Right ventricle myocardium inferior (tissue), 1 donor: Measurements from ENCODE around the gene GPC5. TPM values are rescaled to one million over a fixed set of nuclear protein-coding genes. Genes with fewer than 3 reads are reported as not detected.
"Not testable (repeated sequence)": the region's sequence is repeated elsewhere in the genome, so short reads cannot be mapped to it uniquely, and the experiment has no call there.

ENCODE experiments used
- ATAC-seq: fragments of 200-7000 bp; cut with Tn5 transposase; one replicate; pipeline ENCODE4 v1.9.1; 2020; ENCODE audit warnings: mild to moderate bottlenecking, moderate library complexity
- DNase-seq: peaks from one replicate; pipeline ENCODE4 v3.0.0; 2021; ENCODE audit errors: missing footprints
- intact Hi-C: fragments of 100-400 bp; cut with DNase I; formaldehyde crosslinking; loops from one replicate; pipeline ENCODE4 v1.11.0; 2022
- total RNA-seq: library from RNA; stranded (reverse); fragmentation: NEBNext Ultra II Directional; extraction: Animal tissue kit (Norgen Biotek cat#: 25700); gene quantifications from one replicate; pipeline ENCODE4 v1.2.1, GENCODE V29; 2021
- donor health status: DM: no; HTN: yes; CAD: no; lungs with severe emphysema.

The GPC5 gene
- total RNA-seq, 1 donor from 2014 or later, result 1.8 TPM

DNA sequence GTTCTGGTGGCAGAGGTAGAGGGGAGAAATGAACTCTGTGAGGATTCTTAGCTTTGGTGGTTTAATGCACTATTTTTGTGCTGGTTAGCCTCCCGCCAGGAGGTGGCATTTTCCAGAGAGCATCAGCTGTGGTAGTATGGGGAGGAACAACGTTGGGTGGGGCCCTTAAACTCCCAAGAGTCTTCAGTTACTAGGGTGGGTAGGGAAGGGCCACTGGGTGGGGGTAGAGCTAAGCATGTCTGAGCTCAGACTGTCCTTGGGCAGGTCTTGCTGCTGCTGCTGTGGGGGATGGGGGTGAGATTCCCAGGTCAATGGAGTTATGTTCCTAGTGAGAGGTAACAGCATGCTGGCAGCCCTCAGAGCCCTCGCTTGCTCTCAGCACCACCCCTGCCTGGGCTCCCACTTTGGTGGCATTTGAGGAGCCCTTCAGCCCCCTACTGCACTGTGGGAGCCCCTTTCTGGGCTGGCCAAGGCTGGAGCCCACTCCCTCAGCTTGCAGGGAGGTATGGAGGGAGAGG is 897.8 kb downstream of the GPC5 start:
- intact Hi-C loops, ATAC-seq: not testable (repeated sequence)
- peak; percentile 43 for DNase-seq

DNA sequence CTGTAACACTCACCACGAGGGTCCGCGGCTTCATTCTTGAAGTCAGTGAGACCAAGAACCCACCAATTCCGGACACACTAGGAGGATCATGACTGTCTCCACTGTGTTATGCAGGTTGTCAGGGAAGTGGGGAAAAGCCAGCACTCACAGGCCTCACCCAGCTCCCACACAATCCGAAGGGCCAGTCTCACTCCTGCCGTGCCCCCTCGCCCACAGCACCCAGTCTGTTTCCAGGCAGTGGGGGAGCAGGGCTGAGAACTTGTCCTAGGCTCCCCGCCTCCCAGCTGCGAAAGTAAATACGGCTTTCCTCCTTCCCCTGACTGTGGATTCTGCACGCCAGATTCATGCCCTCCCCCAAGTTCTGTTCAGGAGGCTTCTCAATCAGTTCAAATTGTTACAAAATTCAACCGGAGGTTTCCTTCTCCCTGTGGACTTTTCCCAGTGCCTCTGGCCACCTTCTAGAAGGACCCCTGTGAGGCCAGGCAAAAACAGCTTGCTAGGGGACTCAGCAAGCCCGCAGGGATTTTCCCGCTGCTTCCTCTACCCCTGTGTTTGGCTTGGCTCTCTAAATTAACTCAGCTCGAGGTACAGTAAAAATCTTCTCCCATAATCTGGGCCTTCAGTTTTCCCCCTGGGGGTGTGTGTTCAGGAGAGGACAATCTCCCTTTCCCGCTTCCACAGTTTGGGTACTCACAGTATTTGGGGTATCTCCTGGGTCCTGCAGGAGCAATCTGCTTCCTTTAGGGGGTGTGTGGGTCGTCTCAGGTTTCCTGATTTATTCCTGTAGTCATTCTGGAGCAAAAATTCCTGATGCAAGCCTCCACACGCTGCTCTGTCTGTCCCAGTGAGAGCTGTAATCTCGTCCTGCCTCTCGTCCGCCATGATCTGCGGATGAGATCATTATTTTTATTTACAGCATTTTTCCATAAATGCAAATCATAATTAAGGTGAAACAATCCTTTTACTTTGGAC is 899.8 kb downstream of the GPC5 start:
- DNase-seq (no peak), ATAC-seq (no peak)
- intact Hi-C loops, result no loop called here

DNA sequence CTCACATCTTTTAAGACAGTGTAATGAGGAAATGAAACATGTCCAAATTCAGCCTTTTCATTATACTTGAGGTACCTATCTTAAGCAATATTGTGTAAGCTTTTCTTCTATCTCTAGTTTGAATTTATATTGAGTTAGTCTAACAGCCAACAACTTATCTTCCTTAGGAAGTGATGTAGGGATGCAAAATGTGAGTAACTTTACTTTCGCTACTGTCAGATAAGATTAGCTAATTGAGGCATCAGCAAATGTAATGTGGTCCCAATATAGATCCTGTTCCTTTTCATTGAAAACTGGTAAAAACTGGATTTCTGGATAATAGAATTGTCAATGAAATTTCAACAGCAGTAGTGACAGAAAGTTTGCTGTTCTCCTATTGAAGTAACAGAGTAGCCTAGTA is 902.2 kb downstream of the GPC5 start:
- ATAC-seq, result no peak
- intact Hi-C loops, result no loop called here

DNA sequence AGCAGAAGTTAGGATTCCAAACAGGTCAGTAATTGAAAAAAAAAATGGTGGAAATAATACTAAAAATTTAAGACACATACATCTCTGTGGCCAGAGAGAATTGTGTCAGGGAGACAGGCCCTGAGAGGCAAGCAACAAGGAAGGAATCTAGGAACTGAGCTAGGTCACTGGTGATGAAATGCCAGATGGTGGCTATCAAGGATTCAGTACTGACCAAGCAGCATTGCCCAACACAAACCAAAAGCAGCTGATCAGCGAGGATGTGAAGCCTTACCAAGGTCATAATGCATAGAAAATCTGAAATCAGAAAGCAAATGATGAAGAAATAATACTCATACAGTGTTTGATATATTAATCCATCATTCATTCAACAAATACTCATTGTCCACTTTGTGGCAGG is 905.0 kb downstream of the GPC5 start:
- intact Hi-C loops, result no loop called here
- no peak for DNase-seq
- ATAC-seq, result peak; percentile 77

More for the DNA sequence above, 902.2 kb downstream of the GPC5 start:
- DNase-seq, result no peak

DNA sequence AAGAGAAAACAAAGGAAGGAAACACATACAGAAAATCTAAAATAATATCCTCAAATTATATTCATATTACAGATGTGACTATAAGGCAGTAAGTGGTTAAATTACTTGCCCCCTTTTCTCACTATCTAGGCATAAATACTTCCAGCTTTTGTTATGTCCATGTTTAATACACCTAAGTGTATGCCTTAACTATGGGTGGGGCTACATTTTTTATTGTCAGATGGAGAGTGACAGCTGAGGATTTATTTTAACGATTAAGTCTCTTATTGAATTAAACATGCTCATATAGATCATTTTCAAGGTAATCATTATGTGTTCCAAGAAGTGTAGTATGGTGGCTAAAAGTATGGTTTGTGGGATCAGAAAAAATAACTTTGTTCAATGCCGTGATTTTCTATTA is 909.3 kb downstream of the GPC5 start:
- intact Hi-C loops, result no loop called here
- no peak for DNase-seq
- no peak for ATAC-seq

DNA sequence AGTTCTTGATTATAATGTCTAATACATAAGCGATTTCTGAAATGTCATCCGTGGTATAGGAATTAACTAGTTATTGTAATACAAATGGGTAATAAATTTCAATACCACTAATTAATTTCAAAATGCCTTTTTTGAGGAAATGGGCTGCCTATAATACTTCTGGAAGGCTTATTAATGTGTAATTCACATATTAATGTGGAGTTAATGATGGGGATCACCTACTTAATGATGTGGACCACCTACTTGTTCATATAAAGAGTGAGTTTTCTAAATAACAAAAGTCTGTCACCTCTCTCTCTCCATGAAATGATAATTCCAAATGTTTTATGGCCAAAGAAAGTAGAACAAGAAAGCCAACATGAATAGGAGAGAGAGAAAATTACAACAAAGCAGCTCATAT is 914.4 kb downstream of the GPC5 start:
- ATAC-seq (no peak), DNase-seq (no peak)
- intact Hi-C loops, result no loop called here

DNA sequence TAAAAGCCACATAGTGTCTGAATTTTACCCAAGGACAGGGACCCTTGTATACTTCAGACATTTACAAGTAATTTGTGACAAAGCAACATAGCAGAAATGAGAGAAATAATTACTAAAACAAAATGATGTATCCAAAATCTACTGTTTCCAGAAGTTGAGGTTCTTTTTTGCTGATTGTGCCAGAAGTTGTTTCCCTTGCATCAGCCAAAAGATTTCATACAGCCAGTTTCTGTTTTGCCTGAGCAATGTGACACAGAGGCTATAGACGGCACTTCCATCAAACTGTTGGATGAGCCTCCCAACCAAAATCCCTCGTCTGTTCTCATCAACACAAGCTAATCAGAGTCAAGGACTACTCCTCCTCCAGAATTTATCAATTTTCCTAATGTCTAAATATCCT is 915.0 kb downstream of the GPC5 start:
- DNase-seq, result no peak
- ATAC-seq, result no peak

DNA sequence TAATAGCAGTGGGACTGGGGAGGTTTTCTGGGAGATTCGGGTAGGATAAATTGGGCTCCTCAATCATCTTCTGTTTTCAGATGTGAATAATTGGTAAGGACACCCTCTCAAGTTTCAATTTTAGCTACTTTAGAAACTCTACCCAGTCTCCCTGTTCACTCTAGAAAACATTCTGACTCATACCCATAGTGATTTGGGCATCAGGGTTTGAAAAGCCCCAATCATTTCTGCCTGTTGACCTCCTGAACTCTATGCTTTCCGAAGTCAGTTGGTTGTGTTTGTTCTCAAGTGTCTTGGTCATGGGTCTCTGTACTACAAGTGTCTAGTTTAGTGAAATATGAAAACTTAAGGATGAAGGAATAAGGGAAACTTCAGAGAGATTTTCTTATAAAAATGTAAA is 916.8 kb downstream of the GPC5 start:
- intact Hi-C loops, result no loop called here
- DNase-seq, result no peak
- no peak for ATAC-seq

More for the DNA sequence above, 915.0 kb downstream of the GPC5 start:
- intact Hi-C loops, result no loop called here

DNA sequence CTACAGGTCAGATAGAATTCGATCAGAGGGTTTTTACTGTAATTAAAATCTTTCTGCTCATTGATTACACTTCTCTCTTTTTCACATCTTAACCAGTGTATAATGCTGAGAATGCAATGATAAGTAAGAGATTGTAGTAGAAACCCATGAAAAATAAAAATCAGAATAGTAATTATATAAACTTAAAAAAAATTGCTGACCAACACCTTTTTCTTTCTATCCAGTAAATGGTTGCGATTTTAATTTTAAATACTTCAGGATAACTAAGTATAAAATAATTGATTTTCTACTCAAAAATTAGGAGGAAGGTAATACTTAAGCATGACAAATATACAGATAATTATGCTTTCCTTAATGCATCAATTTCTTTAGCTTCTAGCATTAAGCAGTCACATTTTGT is 917.6 kb downstream of the GPC5 start:
- ATAC-seq (no peak), DNase-seq (no peak)
- intact Hi-C loops, result no loop called here

DNA sequence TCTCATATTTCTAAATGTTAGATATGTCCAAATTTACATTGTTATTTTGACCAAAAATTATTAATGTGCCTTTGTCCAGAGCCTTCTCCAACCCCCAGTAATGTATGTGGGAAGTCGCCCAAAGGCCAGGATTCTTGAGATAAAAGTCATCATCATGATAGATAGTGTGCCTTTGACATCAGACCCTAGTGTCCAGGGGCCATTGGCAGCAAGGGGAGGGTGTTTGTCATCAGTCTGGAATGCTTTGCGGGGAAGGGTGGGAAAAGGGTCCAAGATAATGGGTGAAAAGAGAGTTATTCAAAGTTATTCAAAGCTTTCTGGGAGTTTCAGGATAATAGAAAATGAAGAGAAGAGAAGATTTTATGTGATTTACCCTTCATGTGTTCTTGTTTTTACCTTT is 918.6 kb downstream of the GPC5 start:
- intact Hi-C loops, result no loop called here
- no peak for ATAC-seq
- no peak for DNase-seq

DNA sequence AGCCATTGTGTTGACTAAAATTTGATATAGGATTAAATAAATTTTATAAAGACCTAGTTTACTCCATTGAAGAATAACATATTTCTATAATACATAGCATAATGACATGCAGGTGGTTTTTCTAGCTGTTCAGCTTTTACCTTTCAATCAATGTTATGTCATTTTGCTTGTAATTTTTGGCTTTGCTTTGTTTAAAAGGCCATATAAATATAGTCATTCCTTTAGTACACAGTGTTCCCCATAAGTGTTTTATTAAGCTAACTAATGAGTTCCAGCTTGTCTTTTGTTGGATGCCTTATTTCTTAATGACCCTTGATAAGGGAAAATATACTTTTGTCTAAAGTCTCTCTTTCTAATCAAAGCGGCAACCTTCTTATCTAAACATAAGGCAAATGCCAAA is 921.9 kb downstream of the GPC5 start:
- DNase-seq, result no peak
- intact Hi-C loops, result no loop called here
- ATAC-seq, result no peak

DNA sequence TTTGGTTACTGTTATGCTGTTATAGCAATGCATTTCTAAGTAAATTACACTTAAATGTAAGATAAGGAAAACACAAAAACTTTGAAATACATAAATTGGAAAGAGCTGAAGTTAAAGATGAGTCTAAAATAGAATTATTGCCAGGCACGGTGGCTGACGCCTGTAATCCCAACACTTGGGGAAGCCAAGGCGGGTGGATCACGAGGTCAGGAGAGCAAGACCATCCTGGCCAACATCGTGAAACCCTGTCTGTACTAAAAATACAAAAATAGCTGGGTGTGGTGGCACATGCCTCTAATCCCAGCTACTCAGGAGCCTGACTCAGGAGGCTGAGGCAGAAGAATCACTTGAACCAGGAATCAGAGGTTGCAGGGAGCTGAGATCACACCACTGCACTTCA is 922.8 kb downstream of the GPC5 start:
- no peak for DNase-seq
- intact Hi-C loops, result no loop called here
- ATAC-seq, result no peak

DNA sequence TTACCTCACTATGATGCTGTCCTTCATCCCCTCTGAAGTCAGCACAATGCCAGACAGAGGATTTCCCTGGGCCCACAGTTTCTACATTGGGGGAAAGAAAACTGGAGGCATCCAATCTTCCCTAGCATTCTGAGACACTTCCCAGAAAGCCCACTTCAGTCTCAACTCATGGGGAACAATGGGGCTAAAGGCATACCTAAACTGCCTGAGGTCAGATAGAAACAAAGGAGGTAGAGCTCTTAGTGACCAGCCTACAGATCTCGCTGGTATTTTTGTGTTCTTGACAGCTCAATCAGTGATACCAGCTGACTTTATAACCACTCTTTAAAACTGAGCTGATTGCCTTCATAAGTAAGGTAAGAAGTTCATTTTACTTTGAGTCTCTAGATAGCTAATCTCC is 947.2 kb downstream of the GPC5 start:
- no peak for ATAC-seq
- intact Hi-C loops, result no loop called here
- no peak for DNase-seq

DNA sequence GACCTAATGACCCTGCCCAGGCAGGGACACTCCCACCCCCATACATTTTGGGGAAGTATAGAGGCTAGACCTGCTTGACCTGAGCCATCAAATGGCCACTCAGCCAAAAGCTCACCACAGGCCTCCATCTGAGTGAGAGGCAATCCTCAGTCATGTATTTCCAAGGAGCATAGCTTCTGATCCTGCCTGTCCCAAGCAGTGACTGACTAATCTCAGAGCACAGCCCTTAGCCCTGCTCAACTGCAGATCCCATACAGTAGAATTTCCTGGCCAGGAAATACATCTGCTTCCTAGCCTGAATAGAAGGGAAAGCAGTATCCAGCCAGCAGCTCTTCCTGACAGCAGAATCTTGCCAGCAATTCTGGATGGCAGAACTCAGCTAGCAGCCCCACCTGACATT is 947.6 kb downstream of the GPC5 start:
- DNase-seq (no peak), ATAC-seq (no peak)
- intact Hi-C loops, result no loop called here

DNA sequence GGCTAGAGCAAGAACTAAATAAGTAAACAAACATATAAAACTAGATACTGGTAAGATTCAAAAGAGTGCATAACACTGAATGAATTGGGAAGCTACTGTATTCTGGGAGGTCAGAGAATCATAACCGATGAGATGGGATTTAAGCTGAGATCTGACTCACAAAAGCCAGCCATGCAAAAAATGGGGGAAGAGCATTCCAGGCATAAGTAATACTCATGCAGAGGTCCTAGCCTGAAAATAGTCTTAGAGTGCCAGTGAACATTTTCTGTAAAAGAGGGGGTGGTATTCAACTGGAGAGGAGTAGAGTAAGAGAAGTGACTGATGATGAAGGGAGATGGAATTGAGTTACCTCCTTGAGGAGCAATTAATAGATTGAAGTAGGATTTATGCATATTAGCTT is 956.2 kb downstream of the GPC5 start:
- ATAC-seq (no peak), DNase-seq (no peak)
- intact Hi-C loops, result no loop called here

DNA sequence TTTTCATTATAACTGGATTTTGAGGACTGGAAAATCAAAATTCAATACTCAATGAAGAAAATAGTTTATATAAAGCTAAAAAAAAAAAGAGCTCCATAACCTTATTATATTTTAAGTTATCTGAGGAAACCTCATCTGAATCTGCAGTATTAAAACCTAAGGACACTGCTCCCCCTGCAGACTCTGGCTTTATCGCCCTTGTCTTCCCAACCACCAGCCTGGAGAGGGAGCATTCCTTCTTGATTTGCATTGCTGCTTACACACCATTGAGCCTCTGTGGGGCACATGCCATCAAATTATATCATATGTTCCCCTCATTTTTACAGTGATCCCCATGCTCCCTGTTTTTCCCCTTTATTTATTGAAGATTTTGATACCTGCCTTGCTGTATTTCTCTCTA is 956.8 kb downstream of the GPC5 start:
- no peak for ATAC-seq
- intact Hi-C loops, result loop anchor here (5.0 kb wide), 1 partner anchor 168 kb away; no protein-coding TSS in a partner anchor
- DNase-seq, result no peak

DNA sequence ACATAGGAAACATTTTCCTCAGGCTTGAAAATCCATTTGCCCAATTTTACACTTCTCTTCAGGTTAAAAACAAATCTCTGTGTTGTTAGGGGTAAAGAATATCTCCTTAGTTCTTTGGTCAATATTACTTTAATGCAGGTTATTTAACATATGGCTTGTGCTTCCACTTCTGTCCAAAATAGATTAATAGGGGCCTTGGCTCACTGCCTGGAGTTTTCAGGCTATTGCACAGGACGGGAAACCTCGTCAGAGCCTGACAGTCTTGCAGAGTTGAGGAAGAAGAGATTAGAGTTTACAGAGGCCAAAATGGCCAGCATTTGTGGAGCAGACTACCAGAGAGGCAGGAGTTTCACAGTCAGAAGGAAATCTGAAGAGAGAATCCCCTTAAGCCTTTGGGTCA is 964.3 kb downstream of the GPC5 start:
- intact Hi-C loops, result no loop called here
- ATAC-seq, result no peak
- no peak for DNase-seq

DNA sequence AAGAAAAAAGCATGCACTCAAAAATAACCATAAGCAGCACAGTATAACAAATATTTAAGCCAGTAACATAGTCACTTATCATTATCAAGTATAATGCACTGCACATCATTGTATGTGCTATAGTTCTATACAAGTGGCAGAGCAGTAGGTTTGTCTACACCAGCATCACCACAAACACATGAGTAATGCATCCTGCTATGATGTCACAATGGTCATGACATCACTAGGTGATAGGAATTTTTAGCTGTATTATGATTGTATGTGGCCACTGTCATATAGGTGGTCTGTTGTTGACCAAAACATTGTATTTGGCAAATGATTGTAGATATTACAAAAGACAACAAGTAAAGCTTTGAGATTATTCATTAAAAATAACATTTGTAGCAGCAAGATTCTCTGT is 967.5 kb downstream of the GPC5 start:
- DNase-seq, result no peak
- intact Hi-C loops, result no loop called here
- ATAC-seq, result no peak

DNA sequence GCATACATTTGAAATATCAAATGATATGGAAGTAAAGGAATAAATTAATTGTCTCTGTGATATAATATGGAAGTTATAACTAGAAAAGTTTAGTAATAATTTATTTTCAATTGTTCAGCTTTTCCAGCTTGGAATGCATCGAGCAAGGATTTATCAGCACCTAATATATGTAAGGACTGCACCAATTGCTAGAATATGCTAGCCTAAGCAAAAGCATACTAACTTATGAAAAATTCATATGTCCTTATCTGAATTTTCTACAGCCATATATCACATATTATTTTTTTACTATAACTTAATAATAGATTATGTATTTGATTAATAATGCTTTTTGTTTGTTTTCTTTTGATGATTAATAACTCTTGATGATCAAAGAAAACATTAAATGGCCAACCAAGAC is 979.0 kb downstream of the GPC5 start:
- DNase-seq (no peak), ATAC-seq (no peak)
- intact Hi-C loops, result no loop called here

DNA sequence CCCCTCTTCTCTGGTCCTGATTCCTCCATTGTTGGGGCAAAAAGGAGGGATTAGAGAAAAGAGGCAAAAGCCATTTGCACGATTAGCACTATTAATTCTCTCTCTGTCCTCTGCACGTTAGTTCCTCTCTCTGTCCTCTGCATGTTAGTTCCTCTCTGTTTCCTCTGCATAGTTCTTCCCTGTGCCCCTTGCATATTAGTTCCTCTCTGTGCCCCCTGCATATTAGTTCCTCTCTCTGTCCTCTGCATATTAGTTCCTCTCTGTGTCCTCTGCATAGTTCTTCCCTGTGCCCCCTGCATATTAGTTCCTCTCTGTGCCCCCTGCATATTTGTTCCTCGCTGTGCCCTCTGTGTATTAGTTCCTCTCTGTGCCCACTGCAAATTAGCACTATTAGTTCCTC is 981.0 kb downstream of the GPC5 start:
- DNase-seq (no peak), ATAC-seq (no peak)
- intact Hi-C loops, result no loop called here

DNA sequence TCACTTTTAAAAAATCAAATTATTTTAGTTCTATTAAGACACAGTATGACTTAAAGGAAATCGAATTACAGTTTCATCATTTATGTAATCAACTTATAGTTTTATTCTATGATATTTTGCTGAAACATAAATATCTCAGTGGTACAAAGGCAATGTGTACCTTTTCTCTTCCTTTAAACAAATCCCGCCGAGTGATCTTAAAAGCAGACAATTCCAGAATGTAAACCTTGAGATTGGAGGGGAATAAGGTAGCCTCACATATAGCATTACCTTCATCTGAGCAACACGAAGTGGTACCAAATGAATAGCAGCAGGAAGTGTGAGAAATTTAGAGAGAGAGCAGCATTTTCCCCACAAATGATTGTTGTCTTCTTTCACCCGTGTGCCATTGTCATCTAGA is 986.0 kb downstream of the GPC5 start:
- ATAC-seq, result no peak
- no peak for DNase-seq
- intact Hi-C loops, result no loop called here
